ENCODE measurements around the gene LIN7C.
A peak's percentile ranks its signal among the peaks of the same experiment; 100 is the strongest.

Gene LIN7C

DNA sequence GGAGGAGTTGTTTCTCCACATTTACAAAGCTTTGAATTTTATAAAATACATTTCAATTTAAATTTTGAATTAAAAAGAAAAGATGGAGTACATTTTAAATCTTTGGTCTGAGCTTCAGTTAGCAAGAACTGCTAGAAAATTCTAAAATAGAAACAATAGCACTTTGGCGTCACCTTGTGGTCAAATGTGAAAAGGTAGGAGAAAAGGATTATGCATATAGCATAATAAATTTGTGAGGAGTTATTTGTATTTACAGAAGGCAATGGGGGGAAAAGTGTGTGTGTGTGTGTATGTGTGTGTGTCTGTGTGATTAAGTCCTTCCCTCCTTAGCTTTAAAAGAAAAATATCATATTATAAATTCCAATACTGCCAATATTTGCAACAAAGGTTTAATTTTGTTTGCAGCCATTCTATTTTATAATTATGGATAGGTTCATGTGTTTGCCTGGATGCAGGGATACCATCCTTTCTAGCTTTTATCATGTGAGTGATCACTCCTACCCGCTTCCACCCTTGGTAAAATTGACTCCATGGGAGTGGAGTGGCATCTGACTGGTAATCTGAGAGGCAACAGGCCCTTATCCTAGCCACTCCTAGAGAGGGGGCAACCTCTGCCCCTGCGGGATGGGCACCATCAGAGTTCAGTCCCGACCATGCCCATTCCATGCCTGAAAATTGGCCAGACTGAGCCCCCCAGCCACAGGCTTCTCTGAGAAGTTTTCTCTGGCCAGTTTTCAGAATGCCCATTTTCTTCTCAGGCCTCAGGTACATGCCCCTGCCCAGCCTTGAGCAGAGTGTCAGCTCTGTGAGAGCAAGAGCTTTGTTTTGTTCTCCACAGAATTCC lies 20.4 kb downstream of the LIN7C start:
- peak; percentile 64 for DNase-seq
- Histone ChIP-seq H3K27me3 (replicated peaks) (no peaks in the 10 kb centered on the region), H3K27ac (no peak overlapping the region), H3K4me3 (ENCODE audit: low read depth, low read length) (no peak overlapping the region), H3K36me3 (replicated peaks) (peaks cover 9% of the 10 kb centered on the region)
- TF ChIP-seq, protein P1, sequence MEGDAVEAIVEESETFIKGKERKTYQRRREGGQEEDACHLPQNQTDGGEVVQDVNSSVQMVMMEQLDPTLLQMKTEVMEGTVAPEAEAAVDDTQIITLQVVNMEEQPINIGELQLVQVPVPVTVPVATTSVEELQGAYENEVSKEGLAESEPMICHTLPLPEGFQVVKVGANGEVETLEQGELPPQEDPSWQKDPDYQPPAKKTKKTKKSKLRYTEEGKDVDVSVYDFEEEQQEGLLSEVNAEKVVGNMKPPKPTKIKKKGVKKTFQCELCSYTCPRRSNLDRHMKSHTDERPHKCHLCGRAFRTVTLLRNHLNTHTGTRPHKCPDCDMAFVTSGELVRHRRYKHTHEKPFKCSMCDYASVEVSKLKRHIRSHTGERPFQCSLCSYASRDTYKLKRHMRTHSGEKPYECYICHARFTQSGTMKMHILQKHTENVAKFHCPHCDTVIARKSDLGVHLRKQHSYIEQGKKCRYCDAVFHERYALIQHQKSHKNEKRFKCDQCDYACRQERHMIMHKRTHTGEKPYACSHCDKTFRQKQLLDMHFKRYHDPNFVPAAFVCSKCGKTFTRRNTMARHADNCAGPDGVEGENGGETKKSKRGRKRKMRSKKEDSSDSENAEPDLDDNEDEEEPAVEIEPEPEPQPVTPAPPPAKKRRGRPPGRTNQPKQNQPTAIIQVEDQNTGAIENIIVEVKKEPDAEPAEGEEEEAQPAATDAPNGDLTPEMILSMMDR (IDR thresholded peaks at IDR 0.05; ENCODE audit: low read depth, low read length, missing control alignments) = peak; percentile 64
- in situ Hi-C loops (cut with HindIII; ENCODE audit: low pct_ligation_motif_present, low sequenced_read_pairs) = loop anchor here (25.0 kb wide), 1 partner anchor 299 kb away; no protein-coding TSS in a partner anchor

DNA sequence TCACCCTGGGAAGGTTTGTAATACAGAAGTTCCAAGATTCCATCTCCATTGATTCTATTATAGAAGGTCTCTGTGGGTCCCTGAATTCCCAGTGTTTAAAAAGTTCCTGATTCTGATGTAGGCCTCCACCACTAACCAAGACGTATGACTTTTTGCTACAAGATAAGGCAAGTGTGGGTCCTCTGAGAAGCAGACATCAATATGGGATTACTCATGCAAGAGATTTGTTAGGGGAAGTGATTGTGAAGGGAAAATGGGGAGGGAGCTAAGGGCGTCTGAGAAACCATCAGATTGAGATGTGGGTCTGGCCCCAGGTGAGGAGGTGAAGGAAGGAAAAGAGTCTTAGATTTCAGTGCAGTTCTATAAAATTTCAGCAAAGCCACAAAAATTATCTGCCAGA lies 23.8 kb downstream of the LIN7C start:
- in situ Hi-C loops (cut with HindIII; ENCODE audit: low pct_ligation_motif_present, low sequenced_read_pairs) = loop anchor here (25.0 kb wide), 1 partner anchor 295 kb away; no protein-coding TSS in a partner anchor
- Histone ChIP-seq H3K27me3 (replicated peaks) (no peaks in the 10 kb centered on the region), H3K27ac (no peak overlapping the region), H3K4me3 (ENCODE audit: low read depth, low read length) (no peak overlapping the region), H3K36me3 (replicated peaks) (no peaks in the 10 kb centered on the region)
- TF ChIP-seq, protein P1 (IDR thresholded peaks at IDR 0.05; ENCODE audit: low read depth, low read length, missing control alignments) = no peak
- DNase-seq = no peak

DNA sequence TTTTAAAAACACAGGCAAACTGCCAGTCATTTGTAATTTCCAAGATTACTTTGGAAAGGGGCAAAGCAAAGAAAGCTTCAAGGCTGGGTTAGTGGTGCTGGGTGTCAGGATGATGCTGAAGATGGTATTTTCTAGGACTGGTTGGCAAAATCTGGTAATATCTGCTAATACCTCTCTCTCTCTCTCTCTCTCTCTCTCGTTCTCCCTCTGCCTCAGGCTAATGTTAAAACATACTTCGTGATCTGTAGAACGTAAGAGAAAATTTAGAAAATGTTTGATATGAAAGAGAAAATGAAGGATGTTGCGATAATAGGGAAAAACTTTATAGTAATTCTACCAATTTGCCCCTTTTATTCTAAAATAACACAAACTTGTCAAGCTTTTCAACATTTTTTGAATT lies 24.6 kb downstream of the LIN7C start:
- no peak overlapping the region for H3K4me3 ChIP-seq (ENCODE audit: low read depth, low read length)
- DNase-seq = no peak
- H3K27me3 ChIP-seq (replicated peaks) = no peaks in the 10 kb centered on the region
- in situ Hi-C loops (cut with HindIII; ENCODE audit: low pct_ligation_motif_present, low sequenced_read_pairs) = loop anchor here (25.0 kb wide), 1 partner anchor 295 kb away; no protein-coding TSS in a partner anchor
- TF ChIP-seq, protein P1 (IDR thresholded peaks at IDR 0.05; ENCODE audit: low read depth, low read length, missing control alignments) = no peak
- no peak overlapping the region for H3K27ac ChIP-seq
- no peaks in the 10 kb centered on the region for H3K36me3 ChIP-seq (replicated peaks)

DNA sequence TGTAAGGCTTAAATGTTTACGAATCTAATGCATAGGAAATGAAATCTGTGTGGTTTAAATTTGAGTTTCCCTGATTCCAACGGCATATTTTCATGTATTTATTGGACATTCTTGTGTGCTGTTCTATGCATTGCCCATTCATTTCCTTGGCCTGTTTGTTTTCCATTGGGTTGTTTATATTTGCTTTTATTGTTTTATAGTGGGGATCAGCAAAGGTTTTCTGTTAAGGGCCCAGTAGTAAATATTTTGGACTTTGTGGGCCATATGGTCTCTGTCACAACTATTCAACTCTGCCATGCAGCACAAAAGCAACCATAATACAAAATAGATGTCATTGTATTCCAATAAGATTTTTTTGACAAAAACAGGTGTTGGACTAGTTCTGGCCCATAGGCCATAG lies 28.7 kb downstream of the LIN7C start:
- no peak overlapping the region for H3K4me3 ChIP-seq (ENCODE audit: low read depth, low read length)
- TF ChIP-seq, protein P1 (IDR thresholded peaks at IDR 0.05; ENCODE audit: low read depth, low read length, missing control alignments) = no peak
- H3K27me3 ChIP-seq (replicated peaks) = no peaks in the 10 kb centered on the region
- no peaks in the 10 kb centered on the region for H3K36me3 ChIP-seq (replicated peaks)
- in situ Hi-C loops (cut with HindIII; ENCODE audit: low pct_ligation_motif_present, low sequenced_read_pairs) = loop anchor here (25.0 kb wide), 1 partner anchor 291 kb away; no protein-coding TSS in a partner anchor
- H3K27ac ChIP-seq = no peak overlapping the region
- DNase-seq = no peak

DNA sequence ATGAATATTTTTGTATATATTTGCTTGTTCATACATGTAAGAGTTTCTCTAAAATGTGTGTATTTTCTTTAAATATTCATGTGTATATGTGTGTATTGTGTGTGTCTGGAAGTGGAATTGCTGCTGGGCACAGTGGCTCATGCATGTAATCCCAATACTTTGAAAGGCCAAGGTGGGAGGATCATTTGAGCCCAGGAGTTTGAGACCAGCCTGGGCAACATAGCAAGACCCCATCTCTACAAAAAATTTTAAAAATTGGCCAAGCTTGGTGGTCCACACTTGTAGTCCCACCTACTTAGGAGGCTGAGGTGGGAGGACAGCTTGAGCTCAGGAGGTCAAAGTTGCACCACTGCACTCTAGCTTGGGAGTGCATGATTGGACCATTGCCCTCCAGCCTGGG lies 29.3 kb downstream of the LIN7C start:
- Histone ChIP-seq H3K27me3 (replicated peaks) (no peaks in the 10 kb centered on the region), H3K4me3 (ENCODE audit: low read depth, low read length) (no peak overlapping the region), H3K36me3 (replicated peaks) (no peaks in the 10 kb centered on the region), H3K27ac (no peak overlapping the region)
- TF ChIP-seq, protein P1 (IDR thresholded peaks at IDR 0.05; ENCODE audit: low read depth, low read length, missing control alignments) = no peak
- no peak for DNase-seq
- in situ Hi-C loops (cut with HindIII; ENCODE audit: low pct_ligation_motif_present, low sequenced_read_pairs) = loop anchor here (25.0 kb wide), 1 partner anchor 290 kb away; no protein-coding TSS in a partner anchor

Data from brain microvascular endothelial cell (primary cell).